HEK293T (cell line): ENCODE measurements around the gene ZMYM4.

ENCODE experiments used
- CTCF ChIA-PET: fragments of 350-600 bp; formaldehyde crosslinking; extraction: SDS; loops from one replicate; lab custom pipeline; 2021; ENCODE audit warnings: antibody characterized with exemption, inconsistent platforms; lab: Yijun Ruan, JAX
- POLR2A ChIA-PET: fragments of 350-600 bp; formaldehyde crosslinking; extraction: SDS; loops from one replicate; lab custom pipeline; 2020; ENCODE audit warnings: antibody characterized with exemption, inconsistent platforms; lab: Yijun Ruan, JAX
- DNase-seq: peaks from one replicate; pipeline ENCODE4 v3.0.0; 2012; ENCODE audit warnings: mixed read lengths; ENCODE audit errors: extremely low spot score
- ARNT ChIP-seq: fragments of 450-650 bp; IDR thresholded peaks from 2 replicates; pipeline ENCODE4 v1.6.1; 2017; ENCODE audit warnings: mild to moderate bottlenecking
- BHLHE40 ChIP-seq: fragments of 450-650 bp; IDR thresholded peaks from 2 replicates; pipeline ENCODE4 v1.6.1; 2016; ENCODE audit warnings: mild to moderate bottlenecking, moderate library complexity, borderline replicate concordance
- CTBP1 ChIP-seq: fragments of 450-650 bp; IDR thresholded peaks from 2 replicates; pipeline ENCODE4 v1.6.1; 2016; ENCODE audit warnings: borderline replicate concordance
- ELF4 ChIP-seq: fragments of 450-650 bp; IDR thresholded peaks from 2 replicates; pipeline ENCODE4 v1.6.1; 2017; ENCODE audit warnings: antibody characterized with exemption
- FOXA1 ChIP-seq: fragments of 450-650 bp; IDR thresholded peaks from 2 replicates; pipeline ENCODE4 v1.6.1; 2016; ENCODE audit warnings: mild to moderate bottlenecking
- FOXK2 ChIP-seq: fragments of 450-650 bp; IDR thresholded peaks from 2 replicates; pipeline ENCODE4 v1.6.1; 2016; ENCODE audit warnings: mild to moderate bottlenecking
- FOXM1 ChIP-seq: fragments of 450-650 bp; IDR thresholded peaks from 2 replicates; pipeline ENCODE4 v1.6.1; 2017; ENCODE audit warnings: mild to moderate bottlenecking, borderline replicate concordance
- HDGF ChIP-seq: fragments of 450-650 bp; IDR thresholded peaks from 2 replicates; pipeline ENCODE4 v1.6.1; 2017; ENCODE audit warnings: antibody characterized with exemption, borderline replicate concordance
- L3MBTL2 ChIP-seq: fragments of 450-650 bp; conservative IDR thresholded peaks from 2 replicates; pipeline ENCODE4 v1.6.1; 2016; ENCODE audit warnings: mild to moderate bottlenecking
- LEF1 ChIP-seq: fragments of 450-650 bp; IDR thresholded peaks from 2 replicates; pipeline ENCODE4 v1.6.1; 2017; ENCODE audit warnings: mild to moderate bottlenecking, borderline replicate concordance
- NFRKB ChIP-seq: fragments of 450-650 bp; IDR thresholded peaks from 2 replicates; pipeline ENCODE4 v1.6.1; 2016; ENCODE audit warnings: mild to moderate bottlenecking, moderate library complexity
- PKNOX1 ChIP-seq: fragments of 450-650 bp; IDR thresholded peaks from 2 replicates; pipeline ENCODE4 v1.6.1; 2016
- SP1 ChIP-seq: fragments of 450-650 bp; IDR thresholded peaks from 2 replicates; pipeline ENCODE4 v1.6.1; 2017
- SUZ12 ChIP-seq: fragments of 450-650 bp; IDR thresholded peaks from 2 replicates; pipeline ENCODE4 v1.6.1; 2016; ENCODE audit warnings: mild to moderate bottlenecking
- TARDBP ChIP-seq: fragments of 450-650 bp; IDR thresholded peaks from 2 replicates; pipeline ENCODE4 v1.6.1; 2016
- ZNF384 ChIP-seq: fragments of 450-650 bp; IDR thresholded peaks from 2 replicates; pipeline ENCODE4 v1.6.1; 2016

ZMYM4 gene

GRCh38 chr1:35437200-35437599 is 168.7 kb downstream of the ZMYM4 start:
- POLR2A ChIA-PET, result interaction anchor here (1.2 to 2.0 kb wide), 2 partner anchors 14 to 578 kb away, joined by 3 to 8 read pairs; partner anchors contain the start of gene SMIM12
- CTCF ChIA-PET, result interaction anchor here (0.9 to 1.9 kb wide), 2 partner anchors 14 to 108 kb away, joined by 3 to 7 read pairs; no protein-coding TSS in a partner anchor
- no peak for DNase-seq
- TF ChIP-seq ZNF384, result no peak
- no peak for TF ChIP-seq ARNT
- TF ChIP-seq FOXM1, result no peak
- TF ChIP-seq LEF1, result no peak
- no peak for TF ChIP-seq CTBP1
- no peak for TF ChIP-seq ELF4
- no peak for TF ChIP-seq PKNOX1
- TF ChIP-seq BHLHE40, result no peak
- no peak for TF ChIP-seq TARDBP
- no peak for TF ChIP-seq L3MBTL2
- no peak for TF ChIP-seq FOXK2

GRCh38 chr1:35439626-35440025 is 171.1 kb downstream of the ZMYM4 start:
- no peak for DNase-seq
- TF ChIP-seq FOXK2 (no peak), BHLHE40 (no peak), ZNF384 (no peak)
- POLR2A ChIA-PET, result no interaction called here
- CTCF ChIA-PET, result interaction anchor here (0.8 kb wide), 1 partner anchor 106 kb away, joined by 3 read pairs; no protein-coding TSS in a partner anchor

GRCh38 chr1:35441926-35442579 is 173.5 kb downstream of the ZMYM4 start:
- ChIA-PET POLR2A (no interaction called here), CTCF (interaction anchor here (0.6 kb wide), 1 partner anchor 280 kb away, joined by 3 read pairs; no protein-coding TSS in a partner anchor)
- TF ChIP-seq PKNOX1 (no peak), FOXA1 (no peak), LEF1 (no peak), HDGF (no peak), TARDBP (no peak)
- no peak for DNase-seq

GRCh38 chr1:35442734-35443133 is 174.2 kb downstream of the ZMYM4 start:
- DNase-seq, result no peak
- POLR2A ChIA-PET, result no interaction called here
- TF ChIP-seq ARNT (no peak), NFRKB (no peak), SP1 (no peak), FOXK2 (no peak), FOXA1 (no peak), ZNF384 (no peak), PKNOX1 (no peak), CTBP1 (no peak)
- CTCF ChIA-PET, result no interaction called here

- DNase-seq, result no peak
- no peak for TF ChIP-seq L3MBTL2
- TF ChIP-seq FOXM1, result no peak
- TF ChIP-seq SP1, result no peak
- TF ChIP-seq SUZ12, result no peak
- no peak for TF ChIP-seq TARDBP
- TF ChIP-seq HDGF, result no peak
- TF ChIP-seq ZNF384, result no peak
- TF ChIP-seq FOXK2, result no peak
- no peak for TF ChIP-seq LEF1
- TF ChIP-seq ARNT, result no peak
- no peak for TF ChIP-seq ELF4
- TF ChIP-seq FOXA1, result no peak
- TF ChIP-seq CTBP1, result no peak
- TF ChIP-seq PKNOX1, result no peak
- TF ChIP-seq BHLHE40, result no peak
- TF ChIP-seq NFRKB, result no peak
- CTCF ChIA-PET, result interaction anchor here (1.3 kb wide), 1 partner anchor 8 kb away, joined by 3 read pairs; no protein-coding TSS in a partner anchor
- POLR2A ChIA-PET, result no interaction called here
These were observed 175.4 kb downstream of the ZMYM4 start for GRCh38 chr1:35443768-35444518.

GRCh38 chr1:35444519-35444774 is 175.9 kb downstream of the ZMYM4 start:
- DNase-seq, result no peak
- POLR2A ChIA-PET, result no interaction called here
- CTCF ChIA-PET, result interaction anchor here (1.3 kb wide), 1 partner anchor 8 kb away, joined by 3 read pairs; no protein-coding TSS in a partner anchor
- no peak for TF ChIP-seq FOXK2
- no peak for TF ChIP-seq FOXA1
- TF ChIP-seq HDGF, result no peak
- TF ChIP-seq FOXM1, result no peak
- no peak for TF ChIP-seq ELF4
- TF ChIP-seq NFRKB, result no peak
- TF ChIP-seq PKNOX1, result no peak
